H9 (cell line): Measurements from ENCODE around the gene PBX1. TPM values are rescaled to one million over a fixed set of nuclear protein-coding genes. Genes with fewer than 3 reads are reported as not detected.
A peak's percentile ranks its signal among the peaks of the same experiment; 100 is the strongest.

ENCODE experiments used
- DNase-seq: peaks from one replicate; pipeline ENCODE4 v3.0.0-alpha.2; 2017
- H2AFZ ChIP-seq: one replicate; pipeline ENCODE4 v1.6.1; 2013; ENCODE audit warnings: mild to moderate bottlenecking, low read length, control low read depth, moderate library complexity
- H2AK5ac ChIP-seq: 2 replicates; pipeline ENCODE4 v1.6.1; 2013; ENCODE audit warnings: low read length, control low read depth, mixed read lengths; ENCODE audit not compliant: insufficient read length
- H2BK120ac ChIP-seq: one replicate; pipeline ENCODE4 v1.6.1; 2013; ENCODE audit warnings: low read depth, mild to moderate bottlenecking, low read length, control low read depth, inconsistent platforms; ENCODE audit not compliant: poor library complexity, severe bottlenecking
- H2BK12ac ChIP-seq: 2 replicates; pipeline ENCODE4 v1.6.1; 2013; ENCODE audit warnings: low read length, control low read depth, mixed read lengths, low read depth; ENCODE audit not compliant: insufficient read length
- H2BK15ac ChIP-seq: 2 replicates; pipeline ENCODE4 v1.6.1; 2013; ENCODE audit warnings: low read depth, low read length, control low read depth
- H2BK20ac ChIP-seq: one replicate; pipeline ENCODE4 v1.6.1; 2013; ENCODE audit warnings: low read depth, mild to moderate bottlenecking, low read length, control low read depth, inconsistent platforms; ENCODE audit not compliant: poor library complexity, severe bottlenecking
- H2BK5ac ChIP-seq: 2 replicates; pipeline ENCODE4 v1.6.1; 2013; ENCODE audit warnings: low read length, control low read depth, mixed read lengths; ENCODE audit not compliant: insufficient read length
- H3K14ac ChIP-seq: 2 replicates; pipeline ENCODE4 v1.6.1; 2013; ENCODE audit warnings: low read length, control low read depth; ENCODE audit not compliant: insufficient read depth
- H3K18ac ChIP-seq: 2 replicates; pipeline ENCODE4 v1.6.1; 2013; ENCODE audit warnings: low read depth, mild to moderate bottlenecking, mixed read lengths, low read length, control low read depth; ENCODE audit not compliant: insufficient read length
- H3K23ac ChIP-seq: 2 replicates; pipeline ENCODE4 v1.6.1; 2013; ENCODE audit warnings: low read length, control low read depth, mixed read lengths, low read depth; ENCODE audit not compliant: insufficient read length
- H3K23me2 ChIP-seq: 2 replicates; pipeline ENCODE4 v1.6.1; 2013; ENCODE audit warnings: low read depth, mild to moderate bottlenecking, mixed read lengths, low read length, control low read depth; ENCODE audit not compliant: insufficient read length, poor library complexity, severe bottlenecking
- H3K27ac ChIP-seq: 2 replicates; pipeline ENCODE4 v1.5.1; 2013; ENCODE audit warnings: low read length, control low read depth, mixed read lengths, low read depth; ENCODE audit not compliant: insufficient read length
- H3K27me3 ChIP-seq: 2 replicates; pipeline ENCODE4 v1.6.1; 2013; ENCODE audit warnings: low read length, control low read depth, inconsistent platforms; ENCODE audit not compliant: insufficient read depth
- H3K4ac ChIP-seq: 2 replicates; pipeline ENCODE4 v1.6.1; 2013; ENCODE audit warnings: low read depth, mild to moderate bottlenecking, control low read depth, inconsistent platforms, low read length, moderate library complexity
- H3K4me1 ChIP-seq: 2 replicates; pipeline ENCODE4 v1.6.1; 2013; ENCODE audit warnings: low read length, control low read depth, inconsistent platforms; ENCODE audit not compliant: insufficient read depth
- H3K4me2 ChIP-seq: 2 replicates; pipeline ENCODE4 v1.6.1; 2013; ENCODE audit warnings: low read length, control low read depth, mixed read lengths; ENCODE audit not compliant: insufficient read length, insufficient read depth
- H3K56ac ChIP-seq: 2 replicates; pipeline ENCODE4 v1.6.1; 2013; ENCODE audit warnings: low read depth, mild to moderate bottlenecking, mixed read lengths, low read length, control low read depth; ENCODE audit not compliant: insufficient read length
- H3K79me1 ChIP-seq: 2 replicates; pipeline ENCODE4 v1.6.1; 2013; ENCODE audit warnings: low read depth, mild to moderate bottlenecking, moderate library complexity, low read length, control low read depth, inconsistent platforms; ENCODE audit not compliant: insufficient read depth, poor library complexity, severe bottlenecking
- H3K79me2 ChIP-seq: 2 replicates; pipeline ENCODE4 v1.6.1; 2013; ENCODE audit warnings: low read length, control low read depth, inconsistent platforms; ENCODE audit not compliant: insufficient read depth
- H3K9ac ChIP-seq: 2 replicates; pipeline ENCODE4 v1.6.1; 2013; ENCODE audit warnings: low read length, control low read depth, mixed read lengths; ENCODE audit not compliant: insufficient read length; ENCODE audit errors: extremely low read depth
- H3K9me3 ChIP-seq: one replicate; pipeline ENCODE4 v1.6.1; 2013; ENCODE audit warnings: low read depth, low read length, inconsistent platforms; ENCODE audit not compliant: control insufficient read depth
- H3T11ph ChIP-seq: one replicate; pipeline ENCODE4 v1.6.1; 2013; ENCODE audit warnings: mild to moderate bottlenecking, low read length, control low read depth, inconsistent platforms
- H4K20me1 ChIP-seq: one replicate; pipeline ENCODE4 v1.6.1; 2013; ENCODE audit not compliant: control insufficient read depth, insufficient read length, insufficient read depth
- H4K5ac ChIP-seq: 2 replicates; pipeline ENCODE4 v1.6.1; 2013; ENCODE audit warnings: low read depth, mild to moderate bottlenecking, mixed read lengths, low read length, control low read depth; ENCODE audit not compliant: insufficient read length
- H4K8ac ChIP-seq: replicated peaks from 2 replicates; pipeline ENCODE4 v1.6.1; 2013; ENCODE audit warnings: low read length, control low read depth, mixed read lengths, low read depth; ENCODE audit not compliant: insufficient read length
- H4K91ac ChIP-seq: 2 replicates; pipeline ENCODE4 v1.6.1; 2013; ENCODE audit warnings: low read depth, mild to moderate bottlenecking, moderate library complexity, mixed read lengths, low read length, control low read depth; ENCODE audit not compliant: insufficient read length
- H3K27ac Mint-ChIP-seq, 3 experiments: 2 replicates in 2 of 3; 3 replicates in 1 of 3; pipeline ENCODE4 v1.8.0; 2020 to 2021; ENCODE audit warnings: mixed read lengths in 3 of 3, mild to moderate bottlenecking in 1 of 3, moderate library complexity in 1 of 3
- H3K27me3 Mint-ChIP-seq: 2 replicates; pipeline ENCODE4 v1.8.0; 2021; ENCODE audit warnings: low read depth, mild to moderate bottlenecking, moderate library complexity, mixed read lengths
- H3K36me3 Mint-ChIP-seq, 3 experiments: 2 replicates in 2 of 3; 3 replicates in 1 of 3; pipeline ENCODE4 v1.8.0; 2020 to 2021; ENCODE audit warnings: low read depth in 3 of 3, mixed read lengths in 3 of 3; ENCODE audit not compliant: insufficient read depth in 1 of 3
- H3K4me1 Mint-ChIP-seq, 2 experiments: 2 replicates each; pipeline ENCODE4 v1.8.0; 2020; ENCODE audit warnings: mixed read lengths in 2 of 2
- H3K4me3 Mint-ChIP-seq, 2 experiments: 2 replicates in 1 of 2; 3 replicates in 1 of 2; pipeline ENCODE4 v1.8.0; 2020 to 2021; ENCODE audit warnings: mild to moderate bottlenecking in 2 of 2, mixed read lengths in 2 of 2, moderate library complexity in 1 of 2
- H3K9me3 Mint-ChIP-seq, 2 experiments: 2 replicates in 1 of 2; 3 replicates in 1 of 2; pipeline ENCODE4 v1.8.0; 2020; ENCODE audit warnings: mild to moderate bottlenecking in 2 of 2, mixed read lengths in 2 of 2, moderate library complexity in 1 of 2
- CTCF ChIP-seq: fragments of 200-600 bp; sonication (generic); conservative IDR thresholded peaks from 3 replicates; pipeline ENCODE4 v1.8.0; 2021; ENCODE audit warnings: antibody characterized with exemption, mild to moderate bottlenecking
- WGBS: extraction: QIAGEN DNeasy Blood & Tissue Kit; methylation state at CpG from one replicate; pipeline ENCODE4 v1.1.7; 2013; ENCODE audit warnings: missing lambda C conversion rate, low lambda C conversion rate, mixed read lengths; ENCODE audit not compliant: insufficient read length; ENCODE audit errors: extremely low coverage; 5-methylcytosine and 5-hydroxymethylcytosine counted together
- total RNA-seq: library from RNA; stranded (reverse); gene quantifications from 2 replicates; pipeline ENCODE4 v1.2.1, GENCODE V29; 2021

The PBX1 gene
- total RNA-seq, 1 experiment from 2014 or later, result 142 TPM

- Histone ChIP-seq H4K20me1 (no peaks in the 10 kb centered on the region), H2BK5ac (no peak overlapping the region), H3K23ac (no peak overlapping the region), H3K4me2 (no peak overlapping the region), H3K27ac (no peak overlapping the region), H3K23me2 (no peaks in the 10 kb centered on the region), H3K18ac (no peak overlapping the region), H2AK5ac (no peak overlapping the region), H4K8ac (no peak overlapping the region), H3K4me1 (no peaks in the 10 kb centered on the region), H3K14ac (no peak overlapping the region), H3K79me1 (no peaks in the 10 kb centered on the region), H2BK20ac (no peak overlapping the region), H3K56ac (no peak overlapping the region), H3K9ac (no peak overlapping the region), H4K91ac (no peak overlapping the region), H2BK120ac (no peak overlapping the region), H3K27me3 (no peaks in the 10 kb centered on the region), H4K5ac (no peak overlapping the region), H3K9me3 (no peaks in the 10 kb centered on the region), H3K79me2 (no peaks in the 10 kb centered on the region), H2BK12ac (no peak overlapping the region), H3K4ac (no peak overlapping the region), H2AFZ (no peak overlapping the region), H3T11ph (no peak overlapping the region), H2BK15ac (no peak overlapping the region)
- Mint-ChIP-seq H3K4me3 (no peak overlapping the region), H3K9me3 (no peaks in the 10 kb centered on the region), H3K27ac (peak overlapping the region in 1 of 3 experiments; percentile 17; a peak in 1 of 7 replicates), H3K4me1 (no peaks in the 10 kb centered on the region), H3K36me3 (no peaks in the 10 kb centered on the region), H3K27me3 (no peaks in the 10 kb centered on the region; the same call in 1 of the 2 replicates)
- no peak for DNase-seq
- TF ChIP-seq CTCF, result no peak
- no CpG with 5 or more reads among the region's 4 CpGs for WGBS
Observed at GRCh38 chr1:164885311-164885710, 326.3 kb downstream of the PBX1 start.
